NCI-H187 treated with DMSO at 0.1 percent for 48 hours (cell line): Measurements from ENCODE around the gene DCDC2C.

Experiments used
- DNase-seq: peaks from one replicate; lab custom pipeline; 2025; lab: John Stamatoyannopoulos, UW

The DCDC2C gene

GRCh38 chr2:3895021-3895420 is 191.6 kb downstream of the DCDC2C start:
- no peak for DNase-seq
